DOHH2 (cell line): Measurements from ENCODE around the gene BRSK2.

Source experiments
- H3F3A ChIP-seq: fragments of 200-600 bp; sonication (generic), shearing (Covaris generic); 2 replicates; pipeline ENCODE4 v1.6.0; 2016; ENCODE audit warnings: antibody characterized with exemption, mild to moderate bottlenecking; ENCODE audit not compliant: control insufficient read depth, insufficient read depth
- H3K27ac ChIP-seq: fragments of 200-600 bp; sonication (generic); 2 replicates; pipeline ENCODE4 v1.5.1; 2014; ENCODE audit warnings: low read depth, mild to moderate bottlenecking, low read length, moderate library complexity
- H3K27me3 ChIP-seq: fragments of 200-600 bp; sonication (generic); 2 replicates; pipeline ENCODE4 v1.6.1; 2014; ENCODE audit warnings: mild to moderate bottlenecking, low read length, mixed read lengths; ENCODE audit not compliant: control insufficient read depth
- H3K36me3 ChIP-seq: fragments of 200-600 bp; sonication (generic); 2 replicates; pipeline ENCODE4 v1.6.1; 2014; ENCODE audit warnings: mild to moderate bottlenecking, low read length, moderate library complexity, mixed read lengths; ENCODE audit not compliant: control insufficient read depth
- H3K4me1 ChIP-seq: fragments of 200-600 bp; sonication (generic); 2 replicates; pipeline ENCODE4 v1.6.1; 2014; ENCODE audit warnings: mild to moderate bottlenecking, low read length, mixed read lengths; ENCODE audit not compliant: control insufficient read depth
- H3K4me2 ChIP-seq: fragments of 200-600 bp; sonication (generic); 2 replicates; pipeline ENCODE4 v1.6.0; 2014; ENCODE audit warnings: mild to moderate bottlenecking, low read length, moderate library complexity
- H3K4me3 ChIP-seq: fragments of 200-600 bp; sonication (generic); 2 replicates; pipeline ENCODE4 v1.5.1; 2014; ENCODE audit warnings: mild to moderate bottlenecking, low read length, mixed read lengths
- H3K79me2 ChIP-seq: fragments of 200-600 bp; sonication (generic); 2 replicates; pipeline ENCODE4 v1.6.1; 2014; ENCODE audit warnings: mild to moderate bottlenecking, low read length, mixed read lengths; ENCODE audit not compliant: control insufficient read depth
- H3K9me2 ChIP-seq: fragments of 200-600 bp; sonication (generic); replicated peaks from 2 replicates; pipeline ENCODE4 v1.6.1; 2014; ENCODE audit warnings: mild to moderate bottlenecking, low read length, mixed read lengths; ENCODE audit not compliant: control insufficient read depth
- H3K9me3 ChIP-seq: fragments of 200-600 bp; sonication (generic); 2 replicates; pipeline ENCODE4 v1.6.1; 2014; ENCODE audit warnings: antibody characterized with exemption, low read length, mixed read lengths; ENCODE audit not compliant: control insufficient read depth, insufficient read depth
- H4K20me1 ChIP-seq: fragments of 200-600 bp; sonication (generic); 2 replicates; pipeline ENCODE4 v1.6.0; 2014; ENCODE audit warnings: low read depth, mild to moderate bottlenecking, antibody characterized with exemption, low read length, moderate library complexity; ENCODE audit not compliant: control insufficient read depth, insufficient read depth
- CTCF ChIP-seq: fragments of 200-600 bp; sonication (generic); IDR thresholded peaks from one replicate; pipeline ENCODE4 v1.5.1; 2014; ENCODE audit warnings: antibody characterized with exemption, mild to moderate bottlenecking, low read depth, low read length; ENCODE audit not compliant: poor library complexity, severe bottlenecking
- EZH2phosphoT487 ChIP-seq: fragments of 200-600 bp; sonication (generic); IDR thresholded peaks from 2 replicates; pipeline ENCODE4 v1.6.1; 2017; ENCODE audit warnings: borderline replicate concordance, mild to moderate bottlenecking, antibody characterized with exemption, low read length, moderate library complexity, mixed read lengths

BRSK2 gene

GRCh38 chr11:1450344-1450875 is 60.7 kb downstream of the BRSK2 start:
- no peaks in the 10 kb centered on the region for H3K4me1 ChIP-seq
- no peak overlapping the region for H3K4me3 ChIP-seq
- no peaks in the 10 kb centered on the region for H3F3A ChIP-seq
- no peaks in the 10 kb centered on the region for H4K20me1 ChIP-seq
- H3K79me2 ChIP-seq, result no peaks in the 10 kb centered on the region
- H3K9me3 ChIP-seq, result no peaks in the 10 kb centered on the region
- H3K9me2 ChIP-seq, result no peaks in the 10 kb centered on the region
- no peaks in the 10 kb centered on the region for H3K27me3 ChIP-seq
- H3K36me3 ChIP-seq, result no peaks in the 10 kb centered on the region
- H3K27ac ChIP-seq, result no peak overlapping the region
- no peak for TF ChIP-seq CTCF
- no peak for TF ChIP-seq EZH2phosphoT487
- no peak overlapping the region for H3K4me2 ChIP-seq

- TF ChIP-seq CTCF, result no peak
- no peak for TF ChIP-seq EZH2phosphoT487
- H3K4me2 ChIP-seq, result no peak overlapping the region
- no peaks in the 10 kb centered on the region for H3K4me1 ChIP-seq
These were observed 61.4 kb downstream of the BRSK2 start for GRCh38 chr11:1450949-1451710.

GRCh38 chr11:1451781-1452470 is 62.2 kb downstream of the BRSK2 start:
- Histone ChIP-seq H3K4me2 (no peak overlapping the region), H3K9me2 (no peaks in the 10 kb centered on the region), H3K36me3 (no peaks in the 10 kb centered on the region), H3K27ac (no peak overlapping the region), H3K4me1 (no peaks in the 10 kb centered on the region), H4K20me1 (no peaks in the 10 kb centered on the region), H3K9me3 (no peaks in the 10 kb centered on the region), H3K79me2 (no peaks in the 10 kb centered on the region), H3F3A (no peaks in the 10 kb centered on the region), H3K4me3 (no peak overlapping the region), H3K27me3 (no peaks in the 10 kb centered on the region)
- no peak for TF ChIP-seq CTCF
- TF ChIP-seq EZH2phosphoT487, result no peak

More at GRCh38 chr11:1450949-1451710, 61.4 kb downstream of the BRSK2 start:
- Histone ChIP-seq H3K9me3 (no peaks in the 10 kb centered on the region), H3K27me3 (no peaks in the 10 kb centered on the region), H3K79me2 (no peaks in the 10 kb centered on the region), H3K4me3 (no peak overlapping the region), H3F3A (no peaks in the 10 kb centered on the region), H3K36me3 (no peaks in the 10 kb centered on the region), H3K27ac (no peak overlapping the region), H3K9me2 (no peaks in the 10 kb centered on the region), H4K20me1 (no peaks in the 10 kb centered on the region)
